T-helper 1 cell treated with Interleukin-12 subunit alpha and Interleukin-12 subunit beta and Interleukin-4 antibody, amounts not matched to agents 30 ng/mL and 1 ng/mL, for 36 hours (primary cell): Measurements from ENCODE around the gene TMEM63B. TPM values are rescaled to one million over a fixed set of nuclear protein-coding genes. Genes with fewer than 3 reads are reported as not detected.

ENCODE experiments used
- intact Hi-C: fragments of 100-400 bp; cut with micrococcal nuclease; formaldehyde crosslinking; loops from one replicate; pipeline ENCODE4 v1.15.1; 2024
- total RNA-seq: library from RNA; stranded (reverse); gene quantifications from 2 replicates; pipeline ENCODE4 v1.2.3, GENCODE V29; 2022

TMEM63B gene
- total RNA-seq, 1 donor from 2014 or later: 14.5 TPM

DNA sequence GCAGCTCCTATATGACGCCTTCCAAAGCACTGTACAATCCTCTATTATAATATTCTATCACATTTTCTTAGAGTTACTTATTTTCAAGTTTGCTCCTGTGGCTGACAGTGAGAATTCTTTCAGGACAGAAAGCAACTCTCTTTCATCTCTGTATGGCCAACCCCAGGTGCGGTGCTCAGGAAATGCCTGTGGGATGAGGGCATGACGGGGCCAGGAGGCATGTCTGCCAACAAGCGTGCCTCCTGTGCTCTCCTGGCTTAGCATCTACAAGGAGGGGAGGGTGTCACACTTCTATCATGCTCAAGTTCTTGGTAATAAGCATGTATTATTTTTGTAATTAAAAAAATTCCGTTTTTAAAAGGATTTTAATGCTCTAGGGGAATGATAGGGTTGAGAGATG lies 11.5 kb upstream of the TMEM63B start:
- intact Hi-C loops: loop anchor here (5.0 kb wide), 1 partner anchor 36 kb away; no protein-coding TSS in a partner anchor

DNA sequence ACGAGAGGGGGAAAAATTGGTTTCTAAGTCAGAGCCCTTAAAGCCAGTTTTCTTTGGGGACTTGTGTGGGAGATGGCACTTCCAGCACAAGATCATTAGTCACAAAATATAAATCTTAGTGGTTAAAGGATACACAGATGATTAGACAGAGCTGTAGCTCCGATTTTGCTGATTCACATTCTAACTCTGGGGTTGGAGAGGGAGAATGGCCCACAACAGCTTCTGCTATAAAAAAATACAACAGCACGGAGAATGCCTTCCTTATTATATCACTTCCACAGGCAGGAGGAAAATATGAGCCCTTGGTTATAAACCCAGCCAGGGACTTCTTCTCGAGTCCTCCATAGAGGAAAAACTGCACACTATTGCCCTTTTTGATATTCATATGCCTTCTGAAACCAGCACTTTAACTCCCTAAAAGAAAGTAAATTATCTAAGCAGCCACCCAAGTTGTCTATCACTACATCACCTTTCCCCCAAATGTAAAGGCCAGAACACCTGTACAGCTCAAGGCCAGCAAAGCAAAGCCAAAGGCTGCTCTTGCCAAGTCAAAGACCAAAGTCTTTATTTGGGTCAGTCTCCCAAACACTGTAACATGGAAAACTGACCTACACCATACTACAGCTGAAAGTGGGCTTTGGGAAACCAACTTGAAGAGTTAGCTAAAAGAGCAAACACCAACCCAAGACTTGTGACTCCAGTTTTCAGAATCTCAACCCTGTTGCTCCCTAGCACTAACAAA lies 10.5 kb upstream of the TMEM63B start:
- intact Hi-C loops: loop anchor here (5.0 kb wide), 1 partner anchor 35 kb away; no protein-coding TSS in a partner anchor

DNA sequence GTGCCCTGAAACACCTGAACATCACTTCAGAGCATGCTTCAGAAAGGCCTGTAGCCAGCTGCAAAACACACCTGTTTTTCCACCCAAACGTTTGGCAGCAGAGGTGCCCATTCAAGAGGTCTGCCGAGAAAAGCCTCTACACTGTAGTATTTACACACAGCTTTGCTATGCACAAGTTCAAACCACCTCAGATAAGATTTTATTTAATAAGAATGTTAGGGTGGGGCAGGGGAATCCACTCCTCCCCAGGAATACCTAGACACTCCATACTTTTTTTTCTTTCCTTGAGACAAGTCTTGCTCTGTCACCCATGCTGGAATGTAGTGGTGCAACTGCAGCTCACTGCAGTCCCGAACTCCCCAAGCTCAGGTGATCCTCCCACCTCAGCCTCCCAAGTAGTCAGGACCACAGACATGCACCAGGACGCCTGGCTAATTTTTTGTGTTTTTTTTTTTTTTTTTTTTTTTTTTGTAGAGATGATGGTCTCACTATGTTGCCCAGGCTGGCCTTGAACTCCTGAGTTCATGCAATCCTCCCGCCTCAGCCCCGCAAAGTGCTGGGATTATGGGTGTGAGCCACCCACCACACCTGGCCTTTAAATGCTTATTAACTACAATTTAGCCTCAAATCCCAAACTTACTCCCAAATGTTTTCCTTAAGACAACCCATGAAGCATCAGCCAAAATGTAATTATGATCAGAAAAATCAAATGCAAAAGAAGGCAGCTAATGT lies 9.8 kb upstream of the TMEM63B start:
- intact Hi-C loops: loop anchor here (5.0 kb wide), 1 partner anchor 35 kb away; no protein-coding TSS in a partner anchor

DNA sequence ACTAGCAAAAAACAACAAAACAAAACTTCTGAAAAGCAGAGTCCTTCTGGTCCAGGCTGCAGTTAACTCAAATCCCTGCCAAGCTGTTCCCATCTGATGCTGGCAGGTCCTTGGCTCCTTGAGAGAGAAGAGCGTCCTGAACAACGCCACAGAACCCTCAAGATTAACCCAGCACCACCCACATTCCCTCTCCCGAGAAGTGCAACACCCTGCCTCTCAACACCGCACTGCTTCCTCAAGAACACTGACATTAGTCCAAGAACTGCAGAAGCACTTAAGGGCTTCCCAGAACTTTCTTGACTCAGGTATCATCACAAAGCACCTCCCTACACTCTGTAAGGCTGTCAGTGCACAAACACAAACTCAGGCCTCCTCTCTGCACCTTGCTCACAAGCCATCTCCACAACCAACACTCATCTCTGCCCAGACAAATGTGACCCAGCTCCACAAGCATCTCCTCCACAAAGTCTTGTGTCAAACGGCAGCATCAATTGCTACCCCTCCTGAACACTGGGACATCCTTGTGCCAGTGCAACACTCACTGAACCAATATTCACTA lies 7.6 kb upstream of the TMEM63B start:
- intact Hi-C loops: loop anchor here (5.0 to 10.0 kb wide), 2 partner anchors 33 to 735 kb away; no protein-coding TSS in a partner anchor

DNA sequence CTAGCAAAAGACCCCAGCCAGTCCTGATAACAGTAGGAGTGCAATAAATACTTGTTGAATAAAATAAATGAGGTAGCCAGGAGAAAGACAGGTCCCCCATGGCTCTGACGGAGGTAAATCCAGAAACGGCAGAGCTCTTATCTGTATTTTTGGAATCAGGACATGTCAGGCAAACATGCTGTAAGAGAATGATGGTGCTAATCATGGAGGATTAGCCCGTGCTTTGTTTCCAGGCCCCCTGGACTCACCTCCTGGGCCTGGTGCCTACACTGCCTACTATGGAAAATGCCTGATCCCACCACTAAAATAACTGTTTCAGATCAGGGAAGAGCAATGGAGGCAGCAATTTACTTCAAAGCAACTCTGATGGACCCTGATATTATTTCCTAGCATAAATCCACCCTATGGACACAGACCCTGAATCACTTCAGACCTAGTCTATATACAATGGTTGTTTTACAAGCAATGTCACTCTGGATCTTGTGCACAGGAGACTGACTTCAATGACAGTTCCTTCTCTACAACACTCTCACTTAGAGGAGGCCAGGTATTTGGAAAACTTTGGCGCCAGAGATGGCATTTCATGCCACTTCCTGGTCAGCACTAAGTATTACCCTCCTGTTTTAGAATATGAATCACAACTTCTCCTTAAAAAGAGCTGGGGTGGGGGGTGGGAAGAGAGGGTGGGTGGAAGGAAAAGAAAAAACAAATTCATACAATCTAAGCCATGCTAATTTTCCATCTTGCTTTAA lies 6.5 kb upstream of the TMEM63B start:
- intact Hi-C loops: loop anchor here (10.0 kb wide), 1 partner anchor 736 kb away; no protein-coding TSS in a partner anchor

DNA sequence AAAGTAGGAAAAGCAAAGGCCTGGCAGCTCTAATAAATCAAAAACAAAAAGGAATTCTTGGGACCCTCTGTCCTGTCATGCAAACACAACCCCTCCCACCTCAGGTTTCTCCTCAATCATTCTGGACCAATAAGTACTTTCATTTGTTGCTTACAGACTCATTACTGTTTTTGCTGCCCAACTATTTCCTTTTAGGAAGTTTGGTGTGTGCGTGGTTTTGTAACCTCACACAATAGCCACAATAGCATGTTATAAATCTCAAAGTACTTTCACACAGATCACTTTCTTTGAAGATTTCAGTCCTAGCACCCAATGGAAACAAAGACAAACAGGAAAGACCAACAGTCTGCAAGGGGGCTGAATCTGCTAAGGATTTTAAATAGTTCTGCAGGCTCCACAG lies 4.6 kb upstream of the TMEM63B start:
- intact Hi-C loops: loop anchor here (10.0 kb wide), 1 partner anchor 738 kb away; no protein-coding TSS in a partner anchor

DNA sequence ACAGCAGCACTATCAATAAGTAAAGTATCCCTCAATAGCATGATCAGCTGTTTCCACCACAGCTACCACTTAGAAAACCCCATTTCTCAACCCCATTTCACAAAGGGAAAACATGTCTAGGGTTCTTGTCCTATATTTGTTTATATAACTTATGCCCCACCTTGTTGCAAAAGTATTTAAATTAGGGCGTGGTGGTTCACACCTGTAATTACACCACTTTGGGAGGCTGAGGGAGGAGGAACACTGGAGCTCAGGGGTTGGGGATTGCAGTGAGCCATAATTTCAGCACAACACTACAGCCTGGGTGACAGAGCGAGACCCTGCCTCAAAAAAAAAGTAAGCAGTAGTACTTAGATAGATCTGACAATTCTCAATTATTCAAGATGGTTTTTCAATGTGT lies 3.8 kb upstream of the TMEM63B start:
- intact Hi-C loops: loop anchor here (10.0 kb wide), 1 partner anchor 739 kb away; no protein-coding TSS in a partner anchor

DNA sequence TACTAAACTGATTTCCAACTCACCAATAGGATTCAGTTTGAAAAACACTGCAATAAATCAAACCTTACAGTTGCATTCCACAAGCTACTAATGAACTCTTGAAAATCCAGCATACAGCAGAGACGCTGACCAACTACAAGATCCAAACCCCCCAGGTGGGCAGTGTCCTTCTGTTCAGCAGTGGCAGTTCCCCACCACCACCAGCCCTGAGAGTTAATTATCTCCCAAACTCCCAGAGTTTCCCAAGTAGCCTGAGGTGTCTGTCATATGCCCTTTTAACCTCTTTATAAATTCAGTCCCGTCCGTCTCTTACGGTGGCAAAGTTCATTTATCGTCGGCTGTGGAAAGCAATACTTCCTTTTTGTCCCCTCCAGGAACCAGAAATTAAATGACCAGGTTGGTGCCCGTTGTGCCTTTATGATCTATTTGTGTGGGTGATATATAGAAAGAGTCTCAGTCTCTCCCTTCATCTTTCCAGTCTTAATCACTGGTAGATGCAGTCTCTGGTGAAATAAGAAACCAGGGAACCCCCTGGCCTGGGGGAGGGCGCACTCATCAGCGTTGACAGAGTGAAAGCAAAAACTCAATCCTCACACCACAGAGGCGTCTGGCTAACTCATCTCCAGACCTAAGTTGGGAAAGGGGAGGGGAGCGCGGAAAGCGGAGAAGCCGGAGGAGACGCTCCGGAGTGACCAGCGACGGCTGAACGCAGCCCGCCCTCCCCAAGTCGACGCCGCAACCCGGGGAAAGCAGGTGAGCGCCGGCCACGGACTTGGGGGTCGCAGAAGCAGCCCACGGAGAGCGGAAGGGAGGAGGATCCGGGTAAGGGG lies 819 bp upstream of the TMEM63B start:
- intact Hi-C loops: loop anchor here (1.0 to 10.0 kb wide), 12 partner anchors 26 to 954 kb away; partner anchors contain the start of genes CDC5L, HSP90AB1, NFKBIE and POLR1C

DNA sequence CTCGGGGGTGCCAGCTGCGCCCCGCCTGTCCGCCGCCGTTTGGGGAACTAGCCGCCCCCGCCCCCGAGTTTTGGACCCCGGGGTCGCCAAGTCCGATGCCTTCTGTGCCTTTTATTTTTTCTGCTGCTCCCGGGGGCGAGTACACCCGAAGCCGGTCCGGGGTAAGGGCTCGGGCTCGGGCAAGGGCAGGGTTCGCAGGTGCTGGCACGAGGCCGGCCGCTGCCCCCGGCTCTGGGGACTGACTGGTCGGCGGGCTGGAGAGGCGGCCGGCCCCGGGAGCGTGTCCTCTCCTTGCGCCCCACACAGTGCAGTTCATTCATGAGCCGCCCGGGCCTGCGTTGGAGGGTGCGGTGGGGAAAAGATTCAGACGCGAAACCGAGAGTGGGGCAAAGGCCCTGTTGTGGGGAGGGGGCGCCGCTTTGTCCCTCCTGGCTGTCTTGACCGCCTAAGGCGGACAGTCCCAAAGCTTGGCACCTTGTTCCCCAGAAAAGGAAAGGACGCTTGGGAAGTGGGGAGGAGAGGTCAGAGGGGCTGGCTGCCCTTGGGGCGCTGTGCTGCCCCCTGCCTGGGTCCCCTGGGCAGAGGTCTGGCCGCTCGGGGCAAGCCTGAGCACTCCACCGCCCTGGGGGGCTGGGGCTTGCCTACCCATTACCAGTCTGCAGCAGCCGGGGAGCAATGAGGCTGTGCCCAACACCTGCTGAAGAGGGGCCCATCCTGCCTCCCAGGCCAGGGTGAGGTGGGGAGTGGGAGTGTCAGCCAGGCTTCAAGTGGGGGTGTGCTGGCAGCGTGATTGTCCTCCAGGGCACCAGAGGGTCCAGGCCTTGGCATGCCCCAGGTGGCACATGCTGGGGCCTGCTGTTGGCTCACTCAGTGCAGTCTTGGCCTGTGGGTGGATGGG lies 915 bp downstream of the TMEM63B start:
- intact Hi-C loops: loop anchor here (5.0 to 10.0 kb wide), 2 partner anchors 743 to 956 kb away; partner anchors contain the start of gene SRF

DNA sequence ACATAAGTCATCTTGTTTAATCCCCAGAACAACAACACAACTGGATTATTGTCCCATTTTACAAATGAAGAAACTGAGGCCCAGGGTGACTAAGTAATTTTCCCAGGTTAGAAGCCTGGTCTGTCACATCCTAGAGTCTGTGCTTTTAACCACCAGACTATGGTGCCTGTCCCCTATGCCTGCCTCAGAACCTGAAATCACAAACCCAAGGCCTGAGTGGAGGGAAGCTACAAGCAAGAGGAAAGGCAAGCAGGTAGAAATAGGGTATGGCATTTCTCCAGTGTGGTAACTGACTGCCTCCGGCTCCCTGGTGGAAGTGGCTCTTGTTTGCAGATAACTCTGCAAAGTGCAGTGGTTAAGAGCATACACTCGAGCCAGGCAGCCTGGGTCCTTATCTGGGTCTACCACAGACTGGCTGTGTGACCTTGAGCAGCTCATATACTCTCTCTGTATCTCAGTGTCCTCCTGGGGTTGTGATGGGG lies 2.5 kb downstream of the TMEM63B start:
- intact Hi-C loops: loop anchor here (5.0 to 10.0 kb wide), 2 partner anchors 745 to 958 kb away; partner anchors contain the start of gene SRF

DNA sequence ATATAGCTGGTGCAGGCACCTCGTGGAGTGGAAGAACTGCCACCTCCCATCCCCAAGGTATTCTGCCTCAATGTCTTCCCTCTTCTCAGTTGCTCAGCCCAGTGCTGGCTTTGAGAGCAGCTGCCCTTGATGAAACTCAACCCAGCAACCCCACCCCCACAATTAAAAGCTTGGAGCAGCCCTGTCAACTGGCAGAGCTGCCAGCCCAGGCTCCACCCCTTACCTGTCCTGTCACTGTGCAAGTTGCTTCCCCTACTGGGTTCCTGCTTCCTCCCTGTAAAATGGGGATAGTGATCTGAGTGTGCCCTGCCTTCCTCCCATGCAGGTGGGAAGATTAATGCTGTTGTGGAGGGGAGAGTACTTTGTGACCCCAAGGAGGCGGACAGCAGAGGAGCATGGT lies 4.5 kb downstream of the TMEM63B start:
- intact Hi-C loops: no loop called here

DNA sequence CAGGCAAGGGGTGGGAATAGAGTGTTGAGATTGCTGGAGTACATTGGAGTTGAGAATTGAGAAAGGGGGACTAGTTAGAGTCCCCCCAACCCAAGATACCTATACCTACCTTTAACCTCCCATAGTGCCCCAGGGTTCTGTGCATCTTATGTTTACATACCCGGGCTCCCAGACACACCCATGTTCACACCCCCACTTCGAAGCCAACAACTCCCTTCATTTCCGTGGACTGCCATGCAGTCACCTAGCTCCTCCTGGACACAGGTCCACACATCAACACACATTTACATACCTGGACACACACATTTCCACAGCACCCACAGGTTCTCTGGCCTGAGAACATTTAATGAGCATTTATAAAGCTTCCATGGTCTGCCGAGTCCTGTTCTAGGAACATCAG lies 5.1 kb downstream of the TMEM63B start:
- intact Hi-C loops: no loop called here

DNA sequence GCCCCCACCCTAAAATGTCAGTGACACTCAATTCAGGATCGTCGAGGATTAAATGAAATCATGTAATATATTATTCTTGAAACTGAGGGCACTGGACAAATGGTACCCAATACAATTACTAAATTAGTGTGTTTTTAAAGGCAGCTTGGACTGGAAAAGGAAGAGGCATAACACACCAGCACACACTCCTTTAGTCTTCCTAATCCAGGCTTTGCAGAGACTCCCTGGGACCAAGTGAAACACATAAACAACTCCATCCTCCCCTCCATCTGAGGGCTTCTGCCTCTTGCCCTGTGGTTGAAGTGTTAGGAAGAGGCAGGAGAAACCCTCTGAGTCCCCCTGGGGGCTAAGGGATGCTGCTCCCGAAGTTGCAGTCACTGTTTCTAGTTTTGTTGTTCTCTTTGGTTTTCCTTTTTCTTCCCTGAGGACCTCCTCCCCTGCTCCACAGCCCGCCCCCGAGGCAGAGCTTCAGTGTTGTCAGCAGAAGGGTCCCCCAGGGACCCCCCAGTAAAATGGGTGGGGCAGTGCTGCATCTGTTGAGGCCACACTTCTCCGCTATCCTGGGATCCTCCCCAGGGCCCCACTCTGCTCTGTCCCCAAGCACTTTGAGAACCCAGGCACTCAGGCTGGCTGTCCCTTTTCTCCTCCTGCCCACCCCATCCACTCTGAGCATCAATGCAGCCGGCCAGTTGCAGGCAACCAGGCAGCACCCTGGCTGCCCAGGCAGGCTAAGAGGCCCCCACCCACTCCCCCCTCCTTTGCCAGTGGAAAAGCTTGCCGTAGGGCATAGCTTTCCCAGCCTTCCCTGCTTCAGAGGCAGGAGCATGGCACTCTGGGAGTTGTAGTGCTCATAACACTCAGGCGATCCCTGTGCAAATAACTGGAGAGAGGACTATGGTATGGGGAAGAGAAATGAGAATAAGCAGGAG lies 5.9 kb downstream of the TMEM63B start:
- intact Hi-C loops: no loop called here

DNA sequence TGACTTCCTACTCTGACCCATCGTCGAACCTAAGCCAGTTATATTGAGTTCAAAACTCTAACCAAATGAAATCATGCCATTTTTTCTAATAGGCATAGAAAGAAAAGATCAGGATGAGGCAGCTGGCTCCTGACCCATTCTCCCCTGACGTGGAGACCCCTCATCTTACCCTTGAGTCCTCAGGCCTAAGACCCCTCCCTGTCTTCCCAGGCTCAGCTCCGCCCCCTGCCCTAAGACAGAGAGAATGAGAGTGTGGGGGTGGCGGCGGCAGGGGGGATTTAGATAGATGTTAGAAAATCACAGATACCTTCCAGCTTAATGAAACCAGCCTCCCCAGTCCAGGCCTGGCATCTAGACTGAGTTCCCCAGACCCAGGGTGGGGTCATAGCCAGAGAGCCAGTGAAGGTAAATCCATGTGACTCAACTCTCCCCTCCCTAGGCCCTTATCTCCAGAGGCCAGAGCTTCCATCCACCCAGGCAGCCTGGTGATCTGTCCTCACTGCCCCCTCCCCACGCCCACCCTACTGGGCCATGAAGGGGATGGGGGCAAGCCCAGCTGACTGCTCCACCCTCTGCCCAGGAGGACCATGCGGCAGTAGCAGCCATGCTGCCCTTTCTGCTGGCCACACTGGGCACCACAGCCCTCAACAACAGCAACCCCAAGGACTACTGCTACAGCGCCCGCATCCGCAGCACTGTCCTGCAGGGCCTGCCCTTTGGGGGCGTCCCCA lies 6.8 kb downstream of the TMEM63B start:
- intact Hi-C loops: no loop called here

DNA sequence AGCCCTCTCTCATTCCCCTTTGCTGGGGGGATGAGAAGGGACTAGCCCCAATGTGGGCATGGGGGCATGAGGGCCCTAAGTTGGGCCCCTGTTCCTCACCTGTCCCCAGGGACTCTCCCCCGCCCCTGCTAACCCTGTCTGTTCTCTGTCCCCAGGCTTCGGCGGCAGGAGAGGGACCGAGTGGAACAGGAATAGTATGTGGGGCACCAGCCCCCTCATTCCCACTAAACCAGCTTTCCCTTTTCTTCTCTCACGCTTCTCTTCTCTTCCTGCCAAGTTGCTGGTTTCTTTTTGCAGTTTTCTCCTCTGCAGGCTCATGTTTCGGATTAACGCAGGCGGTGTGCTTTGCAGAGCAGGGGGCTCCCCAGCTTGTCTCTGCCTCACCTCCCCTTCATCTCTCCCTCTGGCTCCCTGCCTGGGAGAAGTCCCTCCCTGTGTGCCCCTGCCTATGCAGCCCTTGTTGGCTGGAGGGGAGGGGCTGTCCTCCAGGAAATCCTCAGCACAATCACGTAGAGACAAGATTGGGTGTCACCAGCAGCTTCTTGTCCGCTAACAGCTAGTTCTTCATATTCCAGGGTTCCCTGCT lies 7.9 kb downstream of the TMEM63B start:
- intact Hi-C loops: no loop called here

DNA sequence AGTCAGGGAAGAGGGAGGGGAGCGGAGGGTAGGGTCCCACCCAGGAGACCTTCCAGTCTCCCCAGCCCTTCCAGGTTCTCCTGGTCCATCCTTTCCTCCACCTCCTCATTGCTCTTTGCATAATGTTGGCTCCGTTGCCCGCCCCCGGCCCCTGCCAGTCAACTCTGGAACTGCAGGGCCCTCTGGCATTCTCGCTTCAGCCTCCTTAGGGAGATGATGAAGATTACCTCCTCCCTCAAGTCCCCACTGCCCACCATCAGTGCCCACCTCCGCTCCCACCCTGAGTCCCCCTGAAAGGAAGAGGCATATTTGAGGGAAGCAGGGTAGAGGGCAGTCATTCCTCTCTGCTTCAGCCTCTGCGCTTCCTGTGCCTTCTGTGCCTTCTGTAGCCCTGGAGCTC lies 8.5 kb downstream of the TMEM63B start:
- intact Hi-C loops: no loop called here
